Suprapubic skin (tissue), 4 donors: ENCODE results near the gene HSPA1B.

Experiments used
- CTCF ChIP-seq, 2 donors: fragments of 200-600 bp in 1 of 2; fragments of 450-650 bp in 1 of 2; sonication (generic) in 1 of 2; IDR thresholded peaks; one replicate each; pipeline ENCODE4 v1.5.1; 2016 to 2019; ENCODE audit warnings: antibody characterized with exemption in 2 of 2, mild to moderate bottlenecking in 1 of 2, moderate library complexity in 1 of 2
- EP300 ChIP-seq: sonication (generic); formaldehyde crosslinking; IDR thresholded peaks from one replicate; pipeline ENCODE4 v1.6.1; 2017; ENCODE audit warnings: antibody characterized with exemption
- POLR2AphosphoS5 ChIP-seq, 3 donors: sonication (generic); formaldehyde crosslinking; IDR thresholded peaks; one replicate each; pipeline ENCODE4 v1.6.1; 2017; ENCODE audit warnings: antibody characterized with exemption in 3 of 3

GRCh38 chr6:31797588-31797987, 29.9 kb upstream of the HSPA1B start:
- no peak for TF ChIP-seq EP300
- TF ChIP-seq CTCF (IDR thresholded peaks at IDR 0.05), result no peak
- no peak for TF ChIP-seq POLR2AphosphoS5 (IDR thresholded peaks at IDR 0.05)
